Stimulated activated CD4-positive, alpha-beta T cell treated with anti-CD3 and anti-CD28 coated beads, Interleukin-15, amount 100 ng/mL, for 48 hours (primary cell): ENCODE data around the gene MBTPS1.
"Not testable (repeated sequence)": the region's sequence is repeated elsewhere in the genome, so short reads cannot be mapped to it uniquely, and the experiment has no call there.

Experiments
- DNase-seq, 2 donors: peaks; one replicate each; pipeline ENCODE4 v3.0.0-alpha.2; 2020; ENCODE audit warnings: low read depth in 2 of 2

Gene MBTPS1

GRCh38 chr16:84137287-84137686, 20.5 kb upstream of the MBTPS1 start:
- no peak for DNase-seq

GRCh38 chr16:84136331-84137125, 19.8 kb upstream of the MBTPS1 start:
- no peak for DNase-seq

GRCh38 chr16:84132527-84133285, 16.0 kb upstream of the MBTPS1 start:
- no peak for DNase-seq

DNA sequence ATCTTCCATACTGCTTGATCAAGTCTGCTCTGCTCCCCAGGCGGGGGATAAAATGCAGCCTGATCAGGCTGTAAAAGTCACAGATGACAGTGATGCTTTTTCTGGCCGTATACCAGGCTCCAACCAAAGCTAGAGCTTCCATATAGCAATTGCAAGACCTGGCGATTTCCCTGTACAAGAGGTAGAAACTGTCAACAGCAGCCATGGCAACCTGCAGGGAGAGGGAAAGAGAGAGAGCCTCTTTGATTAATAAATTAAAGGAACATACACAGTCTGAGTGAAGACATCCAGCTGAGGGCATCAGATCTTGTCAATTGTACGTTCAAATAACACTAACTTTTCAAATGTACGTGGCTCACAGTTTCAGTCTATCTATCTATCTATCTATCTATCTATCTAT, 14.4 kb upstream of the MBTPS1 start:
- no peak for DNase-seq

DNA sequence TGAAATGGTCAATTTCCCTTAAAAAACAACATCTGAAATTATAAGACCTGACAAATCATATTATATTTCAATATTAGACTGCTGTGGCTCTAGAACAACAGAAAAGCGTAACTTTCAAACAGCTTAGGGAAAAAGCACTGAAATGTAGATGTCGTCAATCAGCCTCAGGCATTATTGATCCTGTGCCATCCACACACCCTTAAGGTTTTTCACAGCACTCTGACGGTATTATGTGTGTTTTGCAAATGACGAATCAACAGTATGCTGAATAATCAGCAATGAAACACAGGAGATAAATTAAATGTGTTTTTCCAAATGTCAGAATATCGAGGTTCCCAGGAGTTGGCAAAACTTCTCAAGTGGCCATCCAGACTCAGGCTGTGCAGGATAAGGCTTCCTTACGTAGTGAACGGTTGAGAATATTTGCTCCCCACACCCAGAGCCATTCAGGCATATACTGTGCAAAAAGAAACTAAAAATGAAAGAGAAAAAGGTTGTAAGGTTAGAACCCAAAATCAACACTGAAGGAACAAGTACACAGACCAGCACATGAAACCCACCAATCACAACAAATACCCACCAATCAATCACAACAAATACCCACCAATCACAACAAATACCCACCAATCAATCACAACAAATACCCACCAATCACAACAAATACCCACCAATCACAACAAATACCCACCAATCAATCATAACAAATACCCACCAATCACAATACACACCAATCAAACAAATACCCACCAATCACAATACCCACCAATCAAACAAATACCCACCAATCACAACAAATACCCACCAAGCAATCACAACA, 7.7 kb upstream of the MBTPS1 start:
- DNase-seq, result no peak

DNA sequence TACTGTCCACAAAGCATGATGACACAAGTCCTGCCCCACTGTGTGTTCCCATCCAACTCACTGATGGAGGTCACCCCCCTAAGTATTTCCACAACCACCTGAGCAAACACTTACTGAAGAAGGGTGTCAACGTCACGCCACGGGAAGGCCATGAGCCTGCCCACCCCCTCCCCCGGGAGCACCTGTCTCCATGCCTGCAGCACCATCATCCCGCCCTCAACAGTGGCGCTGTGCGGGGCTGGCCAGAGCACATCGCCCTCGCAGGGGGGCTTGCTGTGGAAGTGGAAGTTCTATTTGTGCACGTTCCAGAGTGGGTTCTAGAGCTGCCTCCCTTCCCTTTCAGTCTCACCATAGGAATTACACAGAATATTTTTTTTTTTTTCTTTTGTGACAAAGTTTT, 4.3 kb upstream of the MBTPS1 start:
- no peak for DNase-seq

GRCh38 chr16:84120023-84120422, 3.3 kb upstream of the MBTPS1 start:
- DNase-seq, result no peak

- DNase-seq, result no peak
These were observed 2.6 kb upstream of the MBTPS1 start for GRCh38 chr16:84119368-84119767.

GRCh38 chr16:84118315-84118714, 1.6 kb upstream of the MBTPS1 start:
- not testable (repeated sequence) for DNase-seq

DNA sequence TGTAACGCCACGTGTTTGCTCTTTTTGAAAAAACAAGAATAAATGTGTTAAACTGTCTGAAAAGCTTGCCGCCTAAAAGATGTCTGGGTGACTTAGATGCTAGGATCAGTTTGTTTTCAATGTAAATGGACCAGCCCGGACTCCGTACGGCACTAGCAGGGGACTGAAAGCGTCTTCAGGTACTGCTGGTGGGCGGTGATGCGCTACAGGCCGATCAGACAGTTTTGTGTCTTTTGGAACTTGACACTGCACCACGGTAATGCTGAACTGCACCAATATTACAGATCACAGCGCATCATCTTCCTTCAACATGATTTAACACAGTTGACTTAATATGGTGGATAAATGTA, 727 bp upstream of the MBTPS1 start:
- peak in 1 of 2 donors; percentile 15 for DNase-seq

DNA sequence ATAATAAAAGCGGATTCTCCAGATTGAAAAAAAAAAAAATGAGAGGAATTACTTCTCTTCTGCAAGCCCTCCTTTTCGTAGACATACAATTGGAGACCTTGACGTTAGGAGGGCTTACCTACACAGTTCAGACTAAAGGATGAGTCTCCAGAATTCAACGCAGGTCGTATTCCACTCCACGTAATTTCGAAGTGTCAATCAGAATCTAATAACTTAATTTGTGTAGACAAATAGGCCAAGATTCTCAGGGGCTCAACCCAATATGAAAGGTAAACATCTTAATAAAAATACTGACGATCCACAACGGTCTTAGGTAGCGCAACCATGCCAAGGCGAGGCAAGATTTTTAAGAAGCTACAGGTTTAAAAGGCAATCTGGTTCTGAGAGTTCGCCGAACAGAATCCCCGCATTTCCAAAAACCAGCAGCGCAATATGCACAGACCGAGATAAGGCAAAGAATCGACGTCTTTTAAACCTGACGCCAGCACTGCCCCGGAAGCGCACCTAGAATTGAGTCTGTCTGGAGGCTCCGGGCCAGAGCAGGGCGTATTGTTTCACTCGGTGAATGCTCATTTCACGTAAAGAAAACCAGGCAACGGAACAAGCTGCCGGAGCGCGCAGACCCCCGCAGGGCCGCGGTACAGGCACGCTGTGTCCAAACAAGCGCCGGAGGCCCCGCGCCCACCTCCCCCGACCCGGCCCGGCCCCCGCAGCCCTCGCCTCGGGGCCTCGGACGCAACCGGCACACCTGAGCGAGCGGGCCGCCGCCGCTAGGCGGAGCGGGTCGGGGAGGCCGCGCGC, 623 bp downstream of the MBTPS1 start:
- peak; percentile 34 to 35 for DNase-seq

DNA sequence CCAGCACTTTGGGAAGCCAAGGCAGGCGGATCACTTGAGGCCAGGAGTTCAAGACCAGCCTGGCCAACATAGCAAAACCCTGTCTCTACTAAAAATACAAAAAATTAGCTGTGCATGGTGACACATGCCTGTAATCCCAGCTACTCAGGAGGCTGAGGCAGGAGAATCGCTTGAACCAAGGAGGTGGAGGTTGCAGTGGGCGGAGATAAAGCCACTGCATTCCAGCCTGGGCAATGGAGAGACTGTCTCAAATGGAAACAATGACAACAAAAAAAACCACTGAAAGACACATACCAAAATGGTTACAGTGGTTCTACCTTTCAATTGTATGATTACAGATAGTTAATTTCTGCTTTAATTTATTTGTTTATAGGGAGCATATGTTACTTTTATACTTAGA, 4.8 kb downstream of the MBTPS1 start:
- DNase-seq, result peak; percentile 7 to 14

DNA sequence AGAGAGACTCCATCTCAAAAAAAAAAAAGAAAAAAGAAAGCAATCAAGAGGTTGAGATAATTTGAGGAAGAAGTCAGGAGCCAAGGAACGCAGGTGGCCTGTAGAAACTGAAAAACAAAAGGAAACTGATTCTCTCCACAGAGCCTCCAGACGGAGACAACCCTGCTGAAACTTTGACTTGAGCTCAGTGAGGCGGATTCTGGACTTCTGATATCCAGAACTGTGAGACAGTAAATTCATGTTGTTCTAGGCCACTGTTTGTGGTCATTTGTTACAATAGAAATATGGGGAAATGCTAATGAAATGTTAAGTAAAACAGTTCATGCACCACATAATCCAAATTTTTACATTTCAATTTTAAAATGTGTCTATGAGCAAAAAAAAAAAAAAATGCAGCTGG, 5.2 kb downstream of the MBTPS1 start:
- no peak for DNase-seq

- DNase-seq, result no peak
These were observed 6.2 kb downstream of the MBTPS1 start for GRCh38 chr16:84110527-84110926.

- DNase-seq, result no peak
These were observed 7.0 kb downstream of the MBTPS1 start for GRCh38 chr16:84109598-84110335.

DNA sequence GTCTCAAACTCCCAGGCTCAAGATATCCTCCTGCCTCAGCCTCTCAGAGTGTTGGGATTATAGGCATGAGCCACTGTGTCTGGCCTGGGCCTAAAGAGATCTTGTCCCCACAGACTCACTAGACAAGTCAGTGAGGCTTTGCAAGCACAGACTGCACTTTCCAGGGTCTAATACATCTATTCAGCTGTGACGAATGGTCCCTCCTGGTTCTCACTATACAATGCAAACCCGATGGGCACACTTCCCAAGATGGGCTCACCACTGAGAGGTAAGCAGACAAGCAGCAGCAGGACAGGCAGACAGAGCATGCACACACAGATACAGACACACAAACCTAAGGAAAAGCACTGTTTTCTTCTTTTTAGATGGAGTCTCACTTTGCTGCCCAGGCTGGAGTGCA, 8.8 kb downstream of the MBTPS1 start:
- DNase-seq, result no peak

DNA sequence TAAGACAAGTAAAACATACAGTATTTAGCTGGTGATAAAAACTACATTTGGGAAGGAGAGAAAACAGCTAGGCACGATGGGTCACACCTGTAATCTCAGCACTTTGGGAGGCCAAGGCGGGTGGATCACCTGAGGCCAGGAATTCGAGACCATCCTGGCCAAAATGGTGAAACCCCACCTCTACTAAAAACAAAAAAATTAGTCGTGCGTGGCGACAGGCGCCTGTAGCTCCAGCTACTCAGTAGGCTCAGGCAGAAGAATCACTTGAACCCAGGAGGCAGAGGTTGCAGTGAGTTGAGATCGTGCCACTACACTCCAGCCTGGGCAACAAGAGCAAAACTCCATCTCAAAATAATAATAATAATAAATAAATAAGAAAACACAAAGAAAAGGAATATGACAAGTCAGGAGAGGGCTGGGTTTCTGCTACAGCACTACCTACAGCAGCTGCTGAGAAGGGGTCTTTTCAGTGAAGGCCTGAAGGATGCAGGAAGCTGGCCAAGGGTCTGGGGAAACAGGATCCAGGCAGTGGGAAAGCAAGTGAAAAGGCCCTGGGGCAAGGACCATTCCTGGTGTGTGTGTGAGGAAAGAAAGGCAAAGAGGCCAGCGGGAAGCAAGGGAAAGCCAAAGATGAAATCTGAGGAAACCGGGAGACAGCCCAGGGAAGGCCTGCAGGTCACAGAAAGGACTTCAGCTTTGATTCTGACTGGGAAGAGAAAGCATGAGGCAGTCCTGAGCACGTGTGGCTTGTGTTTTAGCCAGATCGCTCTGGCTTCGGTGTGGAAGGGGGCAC, 10.6 kb downstream of the MBTPS1 start:
- no peak for DNase-seq

DNA sequence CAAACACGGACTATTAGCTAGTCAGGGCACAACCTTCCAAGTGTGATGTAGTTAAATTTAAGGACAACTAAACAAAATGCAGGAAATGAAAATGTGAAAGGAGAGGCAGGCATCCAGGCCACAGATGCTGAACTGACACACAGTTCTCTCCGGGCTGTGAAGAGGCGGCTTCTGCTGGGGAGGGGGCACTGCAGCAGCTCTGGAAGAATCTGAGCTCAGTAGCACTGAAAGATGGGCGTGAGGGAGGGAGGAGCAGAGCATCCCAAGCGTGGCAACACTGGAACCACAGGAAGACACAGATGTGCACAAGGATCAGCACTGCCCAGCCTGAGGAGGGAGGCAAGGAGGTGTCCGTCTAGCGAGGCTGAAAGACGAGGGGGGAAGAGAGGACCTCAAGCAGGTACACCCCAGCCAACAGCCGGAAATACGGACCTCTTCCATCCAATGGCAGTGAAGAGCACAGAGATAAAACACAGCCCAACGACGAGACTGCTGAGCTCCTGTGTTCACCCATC, 11.4 kb downstream of the MBTPS1 start:
- DNase-seq, result no peak

DNA sequence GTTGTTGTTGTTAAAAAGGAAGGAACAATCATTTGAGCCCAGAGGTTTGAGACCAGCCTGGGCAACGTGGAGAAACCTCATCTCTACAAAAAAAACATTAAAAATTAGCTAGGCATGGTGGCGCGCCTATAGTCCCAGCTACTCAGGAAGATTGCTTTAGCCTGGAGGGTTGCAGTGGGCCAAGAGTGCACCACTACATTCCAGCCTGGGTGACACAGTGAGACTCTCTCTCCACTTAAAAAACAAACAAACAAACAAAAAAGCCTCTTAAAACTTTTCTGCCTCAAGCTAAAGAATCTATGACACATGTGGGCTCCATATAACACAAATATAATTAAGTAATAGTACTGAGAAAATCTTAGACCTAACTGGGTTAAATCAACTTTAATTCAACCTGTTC, 12.5 kb downstream of the MBTPS1 start:
- no peak for DNase-seq

GRCh38 chr16:84103678-84104077, 13.1 kb downstream of the MBTPS1 start:
- no peak for DNase-seq
